GM19351 (cell line): ENCODE data around the gene NLGN1.

Source experiments
- ATAC-seq: cut with Tn5 transposase; IDR thresholded peaks from one replicate; pipeline ENCODE4 v1.9.1; 2021; ENCODE audit warnings: mild to moderate bottlenecking, moderate library complexity; ENCODE audit not compliant: unreplicated experiment

Gene NLGN1

DNA sequence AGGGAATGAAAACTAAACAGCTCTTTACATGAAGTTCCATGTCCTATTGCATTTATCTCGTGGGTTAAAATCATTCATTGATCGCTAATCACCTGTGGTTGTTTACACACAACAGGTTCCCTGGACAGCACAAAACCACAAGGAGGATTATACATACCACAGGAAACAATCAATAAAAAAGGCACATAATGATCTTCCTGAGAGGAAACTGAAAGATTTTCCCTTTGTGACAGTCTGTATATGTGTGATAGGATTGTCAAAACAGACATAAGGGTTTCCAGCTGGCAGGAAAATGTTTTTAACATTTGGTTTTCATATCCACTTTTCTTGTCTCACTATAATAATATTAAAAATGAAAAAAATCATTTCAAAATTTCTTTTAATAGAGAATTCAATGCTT lies 541.8 kb downstream of the NLGN1 start:
- no peak for ATAC-seq

- ATAC-seq = no peak
Measured at GRCh38 chr3:173943264-173943663, 545.7 kb downstream of the NLGN1 start.

- no peak for ATAC-seq
Measured at GRCh38 chr3:173945170-173945569, 547.6 kb downstream of the NLGN1 start.

GRCh38 chr3:173945806-173946205 lies 548.3 kb downstream of the NLGN1 start:
- no peak for ATAC-seq

- no peak for ATAC-seq
Measured at GRCh38 chr3:173954647-173955046, 557.1 kb downstream of the NLGN1 start.

GRCh38 chr3:173957646-173958045 lies 560.1 kb downstream of the NLGN1 start:
- no peak for ATAC-seq

- no peak for ATAC-seq
Measured at GRCh38 chr3:173958805-173959204, 561.3 kb downstream of the NLGN1 start.

DNA sequence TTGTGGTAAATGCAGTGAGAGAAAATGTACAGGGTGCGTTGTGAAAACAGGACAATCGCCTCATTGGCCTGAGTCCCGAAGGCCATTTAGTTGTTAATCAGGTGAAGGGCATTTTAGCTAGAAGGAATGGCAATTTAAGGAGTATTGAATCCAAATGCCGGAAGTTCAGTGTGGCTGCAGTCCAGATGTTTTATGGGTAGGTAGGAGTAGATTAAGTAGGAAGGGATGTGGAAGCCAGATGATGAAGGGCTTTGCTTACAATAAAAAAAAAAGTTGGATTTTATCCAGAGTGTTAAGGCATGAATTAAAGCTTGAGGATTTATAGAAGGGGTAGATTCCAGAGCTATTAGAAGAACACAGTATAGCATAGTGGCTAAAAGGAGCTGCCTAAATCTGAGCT lies 572.7 kb downstream of the NLGN1 start:
- no peak for ATAC-seq

DNA sequence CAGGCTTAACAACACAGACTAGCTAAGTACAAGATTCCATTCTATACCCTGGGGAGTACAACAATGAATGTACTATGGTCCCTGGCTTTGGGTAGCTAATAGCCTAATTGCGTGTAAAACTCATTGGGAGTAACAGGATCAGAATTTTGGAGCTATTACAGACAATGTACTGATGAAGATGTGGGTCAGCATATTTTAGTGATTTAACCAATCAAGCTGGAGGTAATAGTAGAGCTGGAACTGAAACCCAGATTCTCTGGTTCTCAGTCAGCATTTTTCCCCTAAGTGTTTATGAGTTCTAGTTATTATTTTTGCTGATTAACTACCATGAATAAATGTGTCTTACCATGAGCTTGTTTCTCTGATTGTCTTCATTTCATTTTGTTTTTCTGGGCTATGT lies 578.7 kb downstream of the NLGN1 start:
- ATAC-seq = peak; percentile 52

DNA sequence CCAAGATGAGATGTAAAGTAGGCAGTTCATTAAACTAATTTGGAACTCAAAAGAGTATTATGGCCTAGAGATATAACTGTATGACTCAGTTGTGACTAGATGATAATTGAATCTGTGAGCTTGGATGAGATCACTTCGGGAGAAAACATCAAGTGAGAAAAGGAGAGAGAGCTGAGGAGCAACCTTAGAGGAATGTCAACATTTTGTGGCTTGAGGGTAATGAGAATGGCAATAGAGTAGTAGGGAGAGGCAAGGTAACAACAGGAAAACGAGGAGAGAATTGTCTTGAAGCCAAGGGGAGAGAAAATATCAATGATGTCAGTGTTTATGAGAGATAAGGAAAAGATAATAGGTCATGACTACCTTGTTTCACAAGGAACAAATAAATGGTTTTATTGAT lies 580.2 kb downstream of the NLGN1 start:
- ATAC-seq = no peak

DNA sequence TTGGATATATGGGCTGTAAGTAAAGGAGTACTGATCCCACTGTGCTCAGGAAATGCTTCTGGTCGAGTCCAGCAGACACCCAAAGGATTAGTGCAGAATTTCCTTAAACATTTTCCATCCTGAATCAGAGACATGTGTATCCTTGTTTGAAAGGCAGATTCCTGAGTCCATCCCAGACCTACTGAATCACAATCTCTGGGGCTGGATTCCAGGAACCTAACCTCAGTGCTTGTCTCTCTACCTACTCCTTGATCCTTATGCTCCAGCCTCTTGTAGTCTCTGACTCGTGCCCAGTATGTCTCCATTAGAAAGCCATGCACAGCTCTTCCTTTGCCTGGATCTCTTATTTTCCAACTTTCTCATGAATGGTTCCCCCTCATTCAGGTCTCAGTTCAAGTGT lies 585.8 kb downstream of the NLGN1 start:
- ATAC-seq = no peak

- ATAC-seq = no peak
Measured at GRCh38 chr3:173986861-173987410, 589.4 kb downstream of the NLGN1 start.

DNA sequence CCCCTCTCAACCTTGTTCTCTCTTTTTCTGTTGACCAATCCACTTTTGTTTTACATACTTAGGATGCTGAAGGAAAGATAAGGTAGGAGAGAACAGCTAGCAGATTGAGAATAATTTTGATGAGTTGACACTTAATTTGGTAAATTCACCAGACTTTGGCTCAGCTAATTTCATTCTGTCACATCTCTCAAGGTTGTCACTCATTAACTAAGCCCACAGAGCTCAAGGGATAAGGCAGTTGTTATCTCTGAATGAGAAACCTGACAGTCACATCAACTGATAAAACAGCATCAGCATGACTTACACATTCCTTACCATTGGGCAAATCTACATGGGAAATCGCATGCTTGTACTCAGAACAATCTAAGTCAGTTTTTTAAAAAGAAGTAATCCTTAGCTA lies 591.4 kb downstream of the NLGN1 start:
- no peak for ATAC-seq

GRCh38 chr3:173992416-173992815 lies 594.9 kb downstream of the NLGN1 start:
- no peak for ATAC-seq

DNA sequence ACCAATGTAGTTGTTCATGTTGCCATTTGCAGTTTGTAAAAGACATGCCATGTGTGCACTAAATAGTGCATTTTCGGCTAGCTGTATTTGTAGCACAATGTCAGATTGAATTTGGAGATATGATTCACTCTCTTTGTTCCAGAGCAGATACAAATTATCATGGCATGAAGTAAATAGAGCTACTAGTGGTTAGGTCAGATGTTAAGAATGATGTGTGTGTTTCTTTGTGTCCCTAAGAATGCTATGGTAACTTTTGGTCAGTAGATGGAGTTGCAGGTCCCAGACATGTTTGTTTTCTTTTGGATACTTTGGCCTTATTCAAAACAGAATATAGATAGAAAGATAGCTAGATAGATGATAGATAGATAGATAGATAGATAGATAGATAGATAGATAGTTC lies 595.8 kb downstream of the NLGN1 start:
- ATAC-seq = peak; percentile 62

- ATAC-seq = no peak
Measured at GRCh38 chr3:174000675-174001074, 603.1 kb downstream of the NLGN1 start.

DNA sequence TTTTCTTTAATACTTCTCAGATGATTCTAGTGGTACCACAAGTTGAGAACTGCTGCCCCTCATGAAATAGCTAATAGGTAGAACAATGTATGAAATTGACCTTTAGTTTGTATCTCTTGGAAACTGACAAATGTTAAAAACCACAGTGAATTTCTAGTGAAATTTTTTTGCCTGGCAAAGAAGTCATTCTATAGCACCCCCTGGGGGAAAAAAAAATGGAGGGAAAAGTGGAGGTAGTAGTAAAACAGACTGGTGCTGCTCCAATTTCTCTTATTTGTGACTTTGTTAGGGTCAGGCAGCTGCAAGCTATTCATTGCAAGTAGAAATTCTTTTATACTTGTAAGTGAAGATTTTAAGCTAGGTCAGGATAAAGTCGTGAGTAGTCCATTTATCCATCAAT lies 605.0 kb downstream of the NLGN1 start:
- ATAC-seq = no peak

DNA sequence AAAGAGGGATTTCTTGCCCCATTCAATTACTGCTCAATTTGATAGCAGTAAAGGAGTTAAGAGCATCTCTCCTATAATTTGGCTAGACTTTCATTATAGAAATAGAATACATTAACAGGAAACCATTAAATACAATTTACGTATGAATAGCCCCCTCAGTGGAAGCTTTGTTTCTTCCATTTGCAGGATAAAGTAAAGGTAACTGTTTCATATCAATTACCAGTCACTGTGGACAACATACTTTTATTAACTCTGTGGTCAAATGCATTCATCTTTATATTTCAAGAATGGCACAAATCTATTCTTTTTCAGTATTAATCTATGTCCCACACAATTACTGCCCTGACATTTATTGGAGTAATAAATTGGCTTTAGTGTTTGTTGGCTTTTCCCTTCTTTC lies 613.4 kb downstream of the NLGN1 start:
- ATAC-seq = no peak

DNA sequence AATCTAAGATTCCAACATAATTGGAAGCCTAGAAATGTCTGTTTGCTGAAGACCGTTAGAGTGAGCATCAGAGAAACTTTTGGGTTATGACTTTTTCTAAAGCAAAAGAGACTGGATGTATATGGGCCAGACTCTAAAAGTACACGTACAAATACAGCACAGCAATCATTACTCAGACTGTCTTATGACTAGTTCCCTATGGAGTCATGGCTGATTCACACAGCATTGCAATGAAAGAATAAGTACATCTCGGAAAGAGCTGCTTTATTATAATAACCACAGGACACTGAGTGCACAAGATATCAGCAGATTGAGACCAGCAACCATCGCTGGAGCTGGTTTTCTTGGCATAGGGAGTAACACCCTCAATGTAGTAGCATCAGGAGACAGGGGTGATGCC lies 618.6 kb downstream of the NLGN1 start:
- ATAC-seq = no peak

GRCh38 chr3:174020156-174020555 lies 622.6 kb downstream of the NLGN1 start:
- ATAC-seq = no peak

- no peak for ATAC-seq
Measured at GRCh38 chr3:174023421-174023820, 625.9 kb downstream of the NLGN1 start.

DNA sequence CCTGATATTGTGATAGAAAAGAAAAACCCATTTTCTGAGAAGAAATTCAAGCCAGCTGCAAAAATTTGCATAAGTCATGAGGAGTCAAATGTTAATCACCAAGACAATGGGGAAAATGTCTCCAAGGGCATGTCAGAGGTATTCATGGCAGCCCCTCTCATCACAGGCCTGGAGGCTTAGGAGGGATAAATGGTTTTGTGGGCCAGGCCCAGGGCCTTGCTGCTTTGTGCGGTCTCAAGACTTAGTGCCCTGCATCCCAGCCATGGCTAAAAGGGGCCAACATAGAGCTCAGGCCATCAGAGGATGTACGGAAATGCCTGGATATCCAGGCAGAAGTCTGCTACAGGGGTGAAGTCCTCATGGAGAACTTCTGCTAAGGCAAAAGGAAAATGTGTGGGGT lies 631.1 kb downstream of the NLGN1 start:
- ATAC-seq = no peak

DNA sequence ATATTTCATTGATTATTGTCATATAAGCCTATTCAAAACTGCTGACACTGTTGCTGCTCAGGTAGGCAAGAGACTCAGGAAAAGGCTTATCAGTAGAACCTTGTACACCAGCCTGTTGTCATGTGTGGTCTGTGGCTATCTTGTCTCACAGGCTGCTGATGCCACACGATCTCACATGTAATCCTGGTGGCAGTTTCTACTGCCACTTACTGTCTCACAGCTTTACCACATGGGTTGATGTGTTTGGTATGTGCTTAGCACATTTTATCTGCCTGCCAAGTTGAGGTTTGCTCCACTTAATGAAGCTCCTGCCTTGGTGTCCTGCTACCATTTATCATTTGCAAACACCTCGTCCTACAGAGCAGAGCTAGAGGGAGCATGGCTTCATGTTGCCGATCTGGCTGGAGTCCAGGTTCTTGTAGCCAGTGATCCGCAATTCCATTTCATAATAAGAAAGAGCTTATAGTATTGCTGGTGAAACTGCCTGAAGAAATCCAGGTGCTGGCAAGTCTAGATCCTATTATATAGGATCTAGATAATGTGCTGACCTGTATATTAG lies 637.9 kb downstream of the NLGN1 start:
- no peak for ATAC-seq
